Keratinocyte (primary cell): Measurements from ENCODE around the gene SGCE. TPM values are rescaled to one million over a fixed set of nuclear protein-coding genes. Genes with fewer than 3 reads are reported as not detected.

Experiments
- DNase-seq: peaks from one replicate; pipeline ENCODE4 v3.0.0-alpha.2; 2011; ENCODE audit warnings: low read depth, missing footprints, low spot score
- FAIRE-seq: peaks from 2 replicates; lab custom pipeline; 2011; peaks lifted over from hg19 to GRCh38; lab: Jason Lieb, UNC
- H2AFZ ChIP-seq: 2 replicates; pipeline ENCODE4 v1.6.0; 2012; ENCODE audit warnings: low read length, control low read depth, inconsistent platforms; ENCODE audit not compliant: control insufficient read depth
- H3K27ac ChIP-seq: 2 replicates; pipeline ENCODE4 v1.5.1; 2011; ENCODE audit warnings: low read length; ENCODE audit not compliant: control insufficient read depth, insufficient read depth
- H3K27me3 ChIP-seq: 3 replicates; pipeline ENCODE4 v1.6.0; 2011; ENCODE audit warnings: low read length; ENCODE audit not compliant: control insufficient read depth, insufficient read depth; ENCODE audit errors: extremely low read depth
- H3K36me3 ChIP-seq, 2 experiments: 2 replicates in 1 of 2; 3 replicates in 1 of 2; pipeline ENCODE4 v1.5.1; 2011; ENCODE audit warnings: low read length in 2 of 2, mild to moderate bottlenecking in 1 of 2; ENCODE audit not compliant: control insufficient read depth in 2 of 2, insufficient read depth in 2 of 2; ENCODE audit errors: extremely low read depth in 1 of 2
- H3K4me1 ChIP-seq: 3 replicates; pipeline ENCODE4 v1.5.1; 2011; ENCODE audit warnings: low read length; ENCODE audit not compliant: control insufficient read depth, insufficient read depth; ENCODE audit errors: extremely low read depth
- H3K4me2 ChIP-seq: 3 replicates; pipeline ENCODE4 v1.6.0; 2011; ENCODE audit warnings: low read depth, low read length; ENCODE audit not compliant: control insufficient read depth, insufficient read depth; ENCODE audit errors: extremely low read depth
- H3K4me3 ChIP-seq, 3 experiments: fragments of 200-600 bp in 1 of 3; sonication (generic) in 1 of 3; 2 replicates in 2 of 3; 3 replicates in 1 of 3; pipeline ENCODE4 v1.5.1; 2011 to 2016; ENCODE audit warnings: low read length in 3 of 3, mild to moderate bottlenecking in 3 of 3, control low read depth in 2 of 3, inconsistent platforms in 1 of 3, low read depth in 1 of 3, mixed read lengths in 1 of 3, mixed run types in 1 of 3, moderate library complexity in 1 of 3; ENCODE audit not compliant: control insufficient read depth in 2 of 3, insufficient read depth in 2 of 3; ENCODE audit errors: extremely low read depth in 1 of 3
- H3K79me2 ChIP-seq: 2 replicates; pipeline ENCODE4 v1.6.0; 2012; ENCODE audit warnings: low read length; ENCODE audit not compliant: control insufficient read depth, insufficient read depth
- H3K9ac ChIP-seq: 3 replicates; pipeline ENCODE4 v1.6.0; 2011; ENCODE audit warnings: low read length; ENCODE audit not compliant: control insufficient read depth, insufficient read depth; ENCODE audit errors: extremely low read depth
- H3K9me1 ChIP-seq: 3 replicates; pipeline ENCODE4 v1.6.0; 2011; ENCODE audit warnings: low read length; ENCODE audit not compliant: control insufficient read depth, insufficient read depth; ENCODE audit errors: extremely low read depth
- H3K9me3 ChIP-seq: 2 replicates; pipeline ENCODE4 v1.5.1; 2012; ENCODE audit warnings: low read depth, low read length; ENCODE audit not compliant: control insufficient read depth
- H4K20me1 ChIP-seq: 3 replicates; pipeline ENCODE4 v1.6.0; 2011; ENCODE audit warnings: low read length; ENCODE audit not compliant: control insufficient read depth, insufficient read depth; ENCODE audit errors: extremely low read depth
- CTCF ChIP-seq, 3 experiments: IDR thresholded peaks in 1 of 3; conservative IDR thresholded peaks in 1 of 3; optimal IDR thresholded peaks in 1 of 3; 2 replicates in 2 of 3; 3 replicates in 1 of 3; pipeline versions ENCODE3 to v1.5.1; 2011; ENCODE audit warnings: low read length in 3 of 3, mild to moderate bottlenecking in 3 of 3, moderate library complexity in 2 of 3, control low read depth in 1 of 3, inconsistent platforms in 1 of 3; ENCODE audit not compliant: insufficient read depth in 2 of 3; ENCODE audit errors: extremely low read depth in 1 of 3
- EZH2 ChIP-seq: IDR thresholded peaks from one replicate; pipeline ENCODE4 v1.6.1; 2012; ENCODE audit warnings: inconsistent platforms, mild to moderate bottlenecking, low read length, moderate library complexity
- dilution Hi-C: fragments of 300-500 bp; cut with MboI; formaldehyde crosslinking; loops from one replicate; pipeline ENCODE4 v1.7.0; 2020; ENCODE audit warnings: low sequenced_read_pairs; ENCODE audit not compliant: extremely low pct_ligation_motif_present
- polyA plus RNA-seq, 5 experiments: library from polyadenylated mRNA; depleted of rRNA in 3 of 5; stranded (reverse) in 3 of 5; stranded (forward) in 1 of 5; unstranded in 1 of 5; fragments of >200 nt; gene quantifications; 1 replicate in 1 of 5; 2 replicates in 3 of 5; 3 replicates in 1 of 5; pipeline versions ENCODE4 v1.2.1 to v1.2.3, GENCODE V29; 2011 to 2012; ENCODE audit warnings: missing spikeins in 2 of 5, low read depth in 1 of 5, low replicate concordance in 1 of 5

Gene SGCE
- polyA plus RNA-seq, 1 donor (not counting 4 experiments of a cell fraction or from before 2014, with no cell fraction given) = 7.9 TPM

GRCh38 chr7:94664023-94664422 is 8.1 kb upstream of the SGCE start:
- Histone ChIP-seq H4K20me1 (no peaks in the 10 kb centered on the region), H3K9me3 (no peaks in the 10 kb centered on the region), H3K9ac (no peak overlapping the region), H3K4me2 (no peak overlapping the region), H3K27me3 (peaks cover 2% of the 10 kb centered on the region), H3K27ac (no peak overlapping the region), H3K79me2 (no peaks in the 10 kb centered on the region), H2AFZ (no peak overlapping the region), H3K9me1 (no peaks in the 10 kb centered on the region), H3K4me1 (no peaks in the 10 kb centered on the region), H3K36me3 (no peaks in the 10 kb centered on the region), H3K4me3 (no peak overlapping the region)
- FAIRE-seq (no peak), DNase-seq (no peak)
- dilution Hi-C loops = no loop called here
- TF ChIP-seq CTCF (optimal IDR thresholded peaks at IDR 0.05 in 1 of 3, IDR thresholded peaks at IDR 0.05 in 1 of 3, conservative IDR thresholded peaks at IDR 0.05 in 1 of 3; ENCODE audit: extremely low read depth in 1 of 3, insufficient read depth in 2 of 3, low read length in 3 of 3) = no peak
- TF ChIP-seq EZH2 = no peak

GRCh38 chr7:94662548-94662947 is 6.6 kb upstream of the SGCE start:
- no peak overlapping the region for H3K4me2 ChIP-seq
- no peaks in the 10 kb centered on the region for H3K4me1 ChIP-seq
- no peaks in the 10 kb centered on the region for H3K9me3 ChIP-seq
- H4K20me1 ChIP-seq = no peaks in the 10 kb centered on the region
- H3K4me3 ChIP-seq = no peak overlapping the region
- no peaks in the 10 kb centered on the region for H3K79me2 ChIP-seq
- FAIRE-seq = no peak
- no peak for DNase-seq
- H3K9me1 ChIP-seq = no peaks in the 10 kb centered on the region
- dilution Hi-C loops = no loop called here
- H3K9ac ChIP-seq = no peak overlapping the region
- H2AFZ ChIP-seq = no peak overlapping the region
- H3K27ac ChIP-seq = no peak overlapping the region
- no peaks in the 10 kb centered on the region for H3K36me3 ChIP-seq
- TF ChIP-seq CTCF (optimal IDR thresholded peaks at IDR 0.05 in 1 of 3, IDR thresholded peaks at IDR 0.05 in 1 of 3, conservative IDR thresholded peaks at IDR 0.05 in 1 of 3; ENCODE audit: extremely low read depth in 1 of 3, insufficient read depth in 2 of 3, low read length in 3 of 3) = no peak
- no peak for TF ChIP-seq EZH2
- peaks cover 2% of the 10 kb centered on the region for H3K27me3 ChIP-seq
